Lower leg skin (tissue), 4 donors: ENCODE data around the gene FCER1A. TPM values are rescaled to one million over a fixed set of nuclear protein-coding genes. Genes with fewer than 3 reads are reported as not detected.

Source experiments
- DNase-seq, 2 donors: peaks; one replicate each; pipeline ENCODE4 v3.0.0-alpha.2; 2019; ENCODE audit warnings: low spot score in 2 of 2
- H3K4me3 ChIP-seq: fragments of 200-600 bp; sonication (generic); 2 replicates; pipeline ENCODE4 v1.5.1; 2017; ENCODE audit warnings: mild to moderate bottlenecking, low read depth; ENCODE audit not compliant: poor library complexity, severe bottlenecking
- CTCF ChIP-seq, 3 donors: fragments of 450-650 bp; IDR thresholded peaks; one replicate each; pipeline ENCODE4 v1.5.1; 2016; ENCODE audit warnings: antibody characterized with exemption in 3 of 3, mild to moderate bottlenecking in 3 of 3, moderate library complexity in 2 of 3
- POLR2A ChIP-seq, 2 donors: fragments of 450-650 bp; IDR thresholded peaks; one replicate each; pipeline ENCODE4 v1.6.1; 2016 to 2017; ENCODE audit warnings: antibody characterized with exemption in 2 of 2, mild to moderate bottlenecking in 1 of 2, moderate library complexity in 1 of 2
- WGBS, 2 donors: methylation state at CpG; one replicate each; pipeline ENCODE4 v1.1.5; 2018; 5-methylcytosine and 5-hydroxymethylcytosine counted together
- intact Hi-C: fragments of 100-400 bp; cut with DNase I; formaldehyde crosslinking; loops from one replicate; pipeline ENCODE4 v1.15.0; 2023; ENCODE audit warnings: low total_unique reads
- total RNA-seq, 4 donors: library from RNA; depleted of rRNA; stranded (reverse); fragments of >200 nt; gene quantifications; one replicate each; pipeline ENCODE4 v1.1.0, GENCODE V29; 2016

FCER1A gene
- total RNA-seq, 4 donors from 2014 or later, result 18.6 to 31.1 (median 25.2) TPM

- 50 to 54% methylated on average over 5 of the region's 5 CpGs for WGBS, 2 donors
- TF ChIP-seq POLR2A (IDR thresholded peaks at IDR 0.05), result no peak
- TF ChIP-seq CTCF (IDR thresholded peaks at IDR 0.05), result no peak
- intact Hi-C loops, result no loop called here
- DNase-seq, result no peak
- H3K4me3 ChIP-seq, result no peak overlapping the region
Observed at GRCh38 chr1:159307346-159308020, 5.3 kb downstream of the FCER1A start.

GRCh38 chr1:159311679-159312078 is 9.5 kb downstream of the FCER1A start:
- no peak for TF ChIP-seq CTCF (IDR thresholded peaks at IDR 0.05)
- no peak for TF ChIP-seq POLR2A (IDR thresholded peaks at IDR 0.05)
- no peak for DNase-seq
- intact Hi-C loops, result no loop called here
- H3K4me3 ChIP-seq, result no peak overlapping the region

GRCh38 chr1:159315381-159315780 is 13.2 kb downstream of the FCER1A start:
- H3K4me3 ChIP-seq, result no peak overlapping the region
- no peak for TF ChIP-seq POLR2A (IDR thresholded peaks at IDR 0.05)
- no peak for TF ChIP-seq CTCF (IDR thresholded peaks at IDR 0.05)
- intact Hi-C loops, result no loop called here
- DNase-seq, result no peak

- 67 to 73% methylated on average over 8 of the region's 8 CpGs for WGBS, 2 donors
- intact Hi-C loops, result no loop called here
- no peak for TF ChIP-seq CTCF (IDR thresholded peaks at IDR 0.05)
- no peak for TF ChIP-seq POLR2A (IDR thresholded peaks at IDR 0.05)
- DNase-seq, result no peak
- no peak overlapping the region for H3K4me3 ChIP-seq
Observed at GRCh38 chr1:159318784-159319551, 16.8 kb downstream of the FCER1A start.

- 75 to 82% methylated on average over 2 of the region's 2 CpGs for WGBS, 2 donors
- DNase-seq, result no peak
- intact Hi-C loops, result loop anchor here (2.0 kb wide), 1 partner anchor 32 kb away; no protein-coding TSS in a partner anchor
- TF ChIP-seq CTCF (IDR thresholded peaks at IDR 0.05) (no peak), POLR2A (IDR thresholded peaks at IDR 0.05) (no peak)
- no peak overlapping the region for H3K4me3 ChIP-seq
Observed at GRCh38 chr1:159334797-159335196, 32.7 kb downstream of the FCER1A start.
